GM21737 (cell line): ENCODE data around the gene RFXANK.
"Not testable (repeated sequence)": the region's sequence is repeated elsewhere in the genome, so short reads cannot be mapped to it uniquely, and the experiment has no call there.

Experiments used
- ATAC-seq: cut with Tn5 transposase; IDR thresholded peaks from one replicate; pipeline ENCODE4 v1.9.1; 2021; ENCODE audit warnings: mild to moderate bottlenecking, moderate library complexity; ENCODE audit not compliant: unreplicated experiment

Gene RFXANK

GRCh38 chr19:19169236-19170052, 22.6 kb upstream of the RFXANK start:
- no peak for ATAC-seq

GRCh38 chr19:19170053-19170872, 21.8 kb upstream of the RFXANK start, which contains the start of gene MEF2B:
TSS of gene MEF2B (minus strand) at chr19:19170263. CDS start at chr19:19150735, 19,528 bp downstream.
- ATAC-seq: peak; percentile 82

- no peak for ATAC-seq
Observed at GRCh38 chr19:19170873-19171672, 21.0 kb upstream of the RFXANK start.

GRCh38 chr19:19171821-19172532, 20.1 kb upstream of the RFXANK start:
- ATAC-seq: no peak

GRCh38 chr19:19173243-19173642, 18.8 kb upstream of the RFXANK start:
- not testable (repeated sequence) for ATAC-seq

DNA sequence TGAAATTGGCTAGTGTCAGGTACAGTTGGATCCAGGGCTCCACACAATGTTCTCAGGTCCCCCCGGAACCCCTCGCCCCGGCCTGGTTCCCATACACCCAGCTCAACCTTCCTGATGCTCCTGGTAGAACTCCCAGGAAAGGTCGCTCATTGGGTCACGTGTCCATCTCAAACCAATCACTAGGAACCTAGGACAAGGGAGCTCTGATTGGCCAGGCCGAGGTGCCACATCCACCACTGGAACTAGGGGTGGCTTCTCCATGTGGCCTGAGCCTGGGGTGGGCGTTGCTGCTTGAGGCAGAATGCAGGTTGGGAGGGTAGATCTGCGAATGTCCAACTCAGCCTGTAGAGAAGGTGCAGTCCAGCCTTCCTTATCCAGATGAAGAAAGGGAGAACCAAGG, 15.1 kb upstream of the RFXANK start:
- ATAC-seq: no peak

DNA sequence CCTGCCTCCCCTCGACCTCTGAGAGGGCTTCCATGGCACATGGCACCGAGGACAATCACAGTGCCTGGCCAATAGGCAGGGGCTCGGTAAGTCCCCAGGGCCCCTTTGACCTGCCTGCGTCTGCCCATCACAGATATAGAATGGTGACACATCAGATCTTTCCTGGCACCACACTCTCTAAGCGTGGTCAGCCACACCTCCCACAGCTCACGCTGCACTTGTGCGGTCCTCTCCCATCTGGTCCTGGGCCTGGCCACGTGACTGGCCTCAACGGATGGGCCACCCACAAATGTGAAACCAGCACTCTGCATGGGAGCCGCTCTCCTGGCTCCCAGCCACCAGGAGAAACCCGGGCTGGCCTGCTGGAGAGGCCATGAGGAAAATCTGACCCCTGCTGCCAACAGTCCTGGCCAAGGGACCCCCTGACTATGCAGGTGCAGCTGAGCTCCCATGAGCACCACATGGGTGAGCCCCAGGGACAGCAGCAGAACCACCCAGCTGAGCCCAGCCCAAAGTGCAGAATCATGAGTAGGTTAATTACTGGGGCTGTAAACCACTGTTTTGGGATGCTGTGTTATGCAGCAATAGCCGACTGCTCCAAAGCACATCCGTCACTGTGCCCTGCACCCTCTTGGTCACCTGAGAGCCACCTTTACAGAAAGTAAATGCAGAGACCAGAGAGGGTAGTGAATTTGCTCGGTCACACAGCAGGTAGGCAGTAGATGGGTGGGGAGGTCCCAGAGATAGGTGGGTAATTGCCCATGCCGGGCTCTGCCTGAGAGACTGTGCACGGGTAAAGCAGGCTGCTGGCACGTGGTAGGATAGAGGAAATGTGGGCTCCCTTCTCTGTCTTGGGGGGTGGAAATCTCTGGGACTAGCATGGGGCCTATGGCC, 12.3 kb upstream of the RFXANK start:
- ATAC-seq: no peak

- ATAC-seq: no peak
Observed at GRCh38 chr19:19181488-19181998, 10.5 kb upstream of the RFXANK start.

- ATAC-seq: no peak
Observed at GRCh38 chr19:19185853-19186740, 6.0 kb upstream of the RFXANK start.

- ATAC-seq: no peak
Observed at GRCh38 chr19:19186742-19187141, 5.3 kb upstream of the RFXANK start.

DNA sequence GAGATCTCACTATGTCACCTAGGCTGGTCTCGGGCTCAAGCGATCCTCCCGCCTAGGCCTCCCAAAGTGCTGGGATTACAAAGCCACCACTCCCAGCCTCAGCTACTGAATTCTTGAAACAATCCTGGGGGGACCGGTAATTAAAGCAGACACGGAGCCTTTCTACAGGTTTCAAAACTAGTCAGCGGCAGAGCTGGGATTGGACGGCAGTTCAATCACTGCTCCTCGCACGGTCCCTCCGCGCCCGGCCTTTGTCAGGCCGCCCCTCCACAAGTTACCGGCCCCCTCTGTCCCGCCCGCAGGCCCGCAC, 335 bp upstream of the RFXANK start:
- ATAC-seq: no peak

- no peak for ATAC-seq
Observed at GRCh38 chr19:19192910-19193423, 909 bp downstream of the RFXANK start.

DNA sequence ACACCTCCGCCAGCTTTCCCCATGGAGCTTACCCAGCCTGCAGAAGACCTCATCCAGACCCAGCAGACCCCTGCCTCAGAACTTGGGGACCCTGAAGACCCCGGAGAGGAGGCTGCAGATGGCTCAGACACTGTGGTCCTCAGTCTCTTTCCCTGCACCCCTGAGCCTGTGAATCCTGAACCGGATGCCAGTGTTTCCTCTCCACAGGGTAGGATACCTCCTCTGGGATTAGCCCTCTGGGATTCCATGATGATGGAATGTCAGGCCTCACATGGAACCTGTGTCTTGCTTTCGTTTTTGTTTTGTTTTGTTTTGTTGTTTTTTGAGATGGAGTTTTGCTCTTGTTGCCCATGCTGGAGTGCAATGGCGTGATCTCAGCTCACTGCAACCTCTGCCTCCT, 1.9 kb downstream of the RFXANK start:
- no peak for ATAC-seq

DNA sequence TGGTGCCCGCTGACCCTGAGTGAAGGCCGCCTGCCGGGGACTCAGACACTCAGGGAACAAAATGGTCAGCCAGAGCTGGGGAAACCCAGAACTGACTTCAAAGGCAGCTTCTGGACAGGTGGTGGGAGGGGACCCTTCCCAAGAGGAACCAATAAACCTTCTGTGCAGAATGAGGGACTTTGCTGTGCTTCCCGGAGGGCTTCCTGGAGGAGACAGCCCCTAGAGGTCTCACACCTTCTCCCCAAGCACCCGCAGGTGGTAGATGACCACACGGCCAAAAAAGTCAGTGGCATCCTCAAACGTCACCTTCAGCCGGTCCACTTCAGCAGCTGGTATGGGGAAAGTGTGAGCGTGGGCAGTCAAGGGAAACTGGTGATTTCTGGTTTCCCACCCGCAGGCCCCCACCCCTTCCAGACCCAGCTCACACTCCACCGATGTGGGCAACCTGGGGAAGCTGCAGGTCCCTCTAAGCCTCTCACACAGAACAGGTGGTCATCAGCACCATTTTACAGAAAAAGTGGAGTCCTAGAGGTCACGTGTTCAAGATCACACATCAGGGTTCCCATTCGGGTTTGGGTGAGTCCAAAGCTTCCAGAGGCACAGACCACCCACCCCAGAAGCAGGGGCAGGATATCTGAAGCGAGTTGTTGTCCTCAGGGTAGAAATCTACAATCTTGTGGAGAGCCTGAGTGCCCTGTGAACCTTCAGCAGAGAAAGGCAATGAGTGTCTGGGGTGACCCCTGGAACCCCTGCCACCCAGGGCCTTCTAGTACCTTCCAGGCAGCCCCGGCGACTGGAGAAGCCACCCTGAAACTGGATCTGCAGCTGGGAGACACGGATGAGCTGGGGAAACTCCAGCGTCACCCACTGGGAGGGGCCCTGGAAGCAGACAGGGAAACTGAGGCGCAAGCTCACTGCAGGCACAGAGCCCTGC, 9.9 kb downstream of the RFXANK start:
- no peak for ATAC-seq

DNA sequence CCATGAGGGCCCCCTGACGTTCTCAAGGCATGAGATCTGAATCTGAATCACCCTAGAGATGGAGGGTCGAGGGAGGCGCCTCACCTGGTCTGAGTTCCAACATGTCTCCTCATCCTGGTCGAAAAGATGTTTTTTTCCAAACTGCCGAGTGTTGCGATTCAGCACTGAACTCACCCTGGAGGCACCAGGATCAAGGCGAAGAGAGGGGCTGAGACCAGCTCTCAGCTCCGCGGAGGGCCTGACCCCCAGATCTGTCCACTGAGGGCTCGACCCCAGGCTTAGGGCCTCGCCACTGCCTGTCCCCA, 10.6 kb downstream of the RFXANK start:
- peak; percentile 10 for ATAC-seq

DNA sequence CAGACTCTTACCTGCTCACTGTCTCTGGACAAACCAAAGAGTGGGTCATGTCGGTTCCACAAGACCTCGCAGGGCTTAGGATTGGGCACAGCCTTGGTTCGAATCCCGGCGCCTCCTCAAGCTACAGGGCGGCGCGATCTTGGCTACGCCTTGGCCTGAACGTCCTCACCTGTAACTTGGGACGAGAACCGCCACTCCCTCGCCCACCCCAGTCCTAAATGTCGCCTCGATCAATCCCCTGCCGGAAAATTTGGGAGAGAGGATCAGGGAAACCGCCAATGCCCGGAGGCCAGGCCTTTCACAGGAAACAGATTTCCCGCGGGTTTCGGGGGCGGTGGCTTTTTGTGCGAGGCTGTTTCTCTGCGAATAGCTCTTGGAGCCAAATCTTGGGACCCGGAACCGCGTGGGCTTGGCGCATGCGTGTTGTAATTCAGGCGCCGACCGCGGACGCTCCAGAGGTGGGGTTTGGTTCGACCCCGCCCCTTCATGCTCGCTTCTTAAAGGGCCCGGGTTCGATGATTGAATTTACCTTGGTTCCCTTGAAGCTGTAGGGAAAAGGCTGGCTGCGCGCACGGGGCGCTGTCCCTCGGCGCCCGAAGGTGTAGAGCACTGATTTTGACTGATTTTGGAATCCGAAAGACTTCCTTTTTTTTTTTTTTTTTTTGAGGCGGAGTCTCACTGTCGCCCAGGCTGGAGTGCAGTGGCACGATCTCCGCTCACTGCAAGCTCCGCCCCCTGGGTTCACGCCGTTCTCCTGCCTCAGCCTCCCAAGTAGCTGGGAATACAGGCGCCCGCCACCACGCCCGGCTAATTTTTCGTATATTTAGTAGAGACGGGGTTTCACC, 11.2 kb downstream of the RFXANK start, which contains the start of gene NR2C2AP:
TSS of gene NR2C2AP (minus strand) at position 403 of the 845 bp plus-strand sequence. CDS start at position 49, 354 bp downstream.
- peak; percentile 57 for ATAC-seq
